K562 (cell line): ENCODE measurements around the gene RNF13. TPM values are rescaled to one million over a fixed set of nuclear protein-coding genes. Genes with fewer than 3 reads are reported as not detected.

ENCODE experiments used
- AFF4 ChIP-seq: sonication (generic); formaldehyde crosslinking; IDR thresholded peaks from 2 replicates; pipeline ENCODE4 v1.8.0; 2023; ENCODE audit warnings: mild to moderate bottlenecking, missing genetic modification reagents
- EHMT2 ChIP-seq: fragments of 450-650 bp; IDR thresholded peaks from 2 replicates; pipeline ENCODE4 v1.6.1; 2018; ENCODE audit warnings: antibody characterized with exemption
- ETV6 ChIP-seq, 3 experiments: fragments of 150-350 bp in 1 of 3; sonication (generic) in 1 of 3; formaldehyde crosslinking in 1 of 3; IDR thresholded peaks; 2 replicates each; pipeline versions ENCODE4 v1.6.1 to v1.8.0; 2014 to 2022; ENCODE audit warnings: borderline replicate concordance in 2 of 3, low read depth in 2 of 3, antibody characterized with exemption in 1 of 3, low read length in 1 of 3, mild to moderate bottlenecking in 1 of 3, missing genetic modification reagents in 1 of 3
- GABPB1 ChIP-seq: sonication (generic); formaldehyde crosslinking; IDR thresholded peaks from 2 replicates; pipeline ENCODE4 v1.8.0; 2022; ENCODE audit warnings: mild to moderate bottlenecking, missing genetic modification reagents
- IFI16 ChIP-seq: fragments of 250-450 bp; sonication (Bioruptor Pico); IDR thresholded peaks from 2 replicates; pipeline ENCODE4 v2.1.2; 2022; ENCODE audit warnings: mild to moderate bottlenecking, inconsistent platforms
- MXD1 ChIP-seq: fragments of 250-450 bp; sonication (Bioruptor Pico); IDR thresholded peaks from 2 replicates; pipeline ENCODE4 v1.8.0; 2021; ENCODE audit warnings: borderline replicate concordance, mild to moderate bottlenecking, moderate library complexity; ENCODE audit not compliant: poor library complexity, severe bottlenecking
- POLR2G ChIP-seq: fragments of 200-400 bp; formaldehyde crosslinking; IDR thresholded peaks from 2 replicates; pipeline ENCODE4 v1.6.1; 2017; ENCODE audit warnings: low read depth, mild to moderate bottlenecking, antibody characterized with exemption, low read length, moderate library complexity
- PPARD ChIP-seq: fragments of 250-450 bp; sonication (Bioruptor Pico); IDR thresholded peaks from 2 replicates; pipeline ENCODE4 v1.8.0; 2022; ENCODE audit warnings: inconsistent platforms, mild to moderate bottlenecking, moderate library complexity
- SMARCC2 ChIP-seq: fragments of 450-650 bp; IDR thresholded peaks from 2 replicates; pipeline ENCODE4 v1.6.1; 2017; ENCODE audit warnings: antibody characterized with exemption, moderate library complexity, mild to moderate bottlenecking, low read depth
- TSC22D4 ChIP-seq: fragments of 450-650 bp; IDR thresholded peaks from 2 replicates; pipeline ENCODE4 v1.6.1; 2016; ENCODE audit warnings: missing genetic modification characterization, missing biosample characterization, control low read depth
- ZC3H4 ChIP-seq: sonication (generic); formaldehyde crosslinking; IDR thresholded peaks from 2 replicates; pipeline ENCODE4 v1.9.0; 2021; ENCODE audit warnings: missing genetic modification reagents, borderline replicate concordance
- ZFP36 ChIP-seq: fragments of 150-350 bp; IDR thresholded peaks from 2 replicates; pipeline ENCODE4 v1.6.1; 2018; ENCODE audit warnings: low read length, low read depth; ENCODE audit not compliant: partially characterized antibody
- ZNF263 ChIP-seq: sonication (generic); formaldehyde crosslinking; IDR thresholded peaks from 2 replicates; pipeline ENCODE4 v1.8.0; 2022; ENCODE audit warnings: mild to moderate bottlenecking, missing genetic modification reagents, borderline replicate concordance
- ZNF668 ChIP-seq: fragments of 250-450 bp; sonication (Bioruptor Pico); IDR thresholded peaks from 2 replicates; pipeline ENCODE4 v1.8.0; 2022; ENCODE audit warnings: mild to moderate bottlenecking, inconsistent platforms
- polyA plus RNA-seq, 8 experiments: library from polyadenylated mRNA; depleted of rRNA in 4 of 8; stranded (reverse) in 5 of 8; unstranded in 3 of 8; fragments of >200 nt; fragmentation: Nextera tagmentation in 2 of 8; fragmentation: Illumina TruSeq in 1 of 8; extraction: Ambion mirVana in 2 of 8; extraction: Trizol in 1 of 8; gene quantifications; 2 replicates each; pipeline versions ENCODE4 v1.2.1 to v1.2.3, GENCODE V29; 2011 to 2014; ENCODE audit warnings: inconsistent platforms in 1 of 8, missing spikeins in 1 of 8
- total RNA-seq, 7 experiments: library from RNA; depleted of rRNA in 6 of 7; stranded (reverse); fragments of >200 nt in 6 of 7; fragmentation: Illumina TruSeq in 2 of 7; extraction: Trizol in 2 of 7; gene quantifications; 2 replicates each; pipeline versions ENCODE4 v1.2.1 to v1.2.3, GENCODE V29; 2011 to 2021; ENCODE audit warnings: low replicate concordance in 1 of 7
- TF ChIP-seq, protein P1 (sequence below): fragments of 250-450 bp; sonication (Bioruptor Pico); IDR thresholded peaks from 2 replicates; pipeline ENCODE4 v1.8.0; 2021; ENCODE audit warnings: moderate library complexity, mild to moderate bottlenecking, inconsistent platforms
- TF ChIP-seq, protein P2 (sequence below), 3 experiments: IDR thresholded peaks in 2 of 3; conservative IDR thresholded peaks in 1 of 3; 2 replicates each; pipeline ENCODE4 v1.5.1; 2011 to 2012; ENCODE audit warnings: low read length in 3 of 3, mild to moderate bottlenecking in 3 of 3, control low read depth in 2 of 3, improper control_type of control experiment in 1 of 3, inconsistent platforms in 1 of 3, low read depth in 1 of 3, mixed read lengths in 1 of 3, moderate library complexity in 1 of 3; ENCODE audit not compliant: insufficient read depth in 2 of 3

The RNF13 gene
- total and polyA plus RNA-seq, 9 of the 15 experiments (the other 6 are each of a cell fraction or from before 2014, with no cell fraction given), result 12.7 to 35.8 (median 18.9) TPM

DNA sequence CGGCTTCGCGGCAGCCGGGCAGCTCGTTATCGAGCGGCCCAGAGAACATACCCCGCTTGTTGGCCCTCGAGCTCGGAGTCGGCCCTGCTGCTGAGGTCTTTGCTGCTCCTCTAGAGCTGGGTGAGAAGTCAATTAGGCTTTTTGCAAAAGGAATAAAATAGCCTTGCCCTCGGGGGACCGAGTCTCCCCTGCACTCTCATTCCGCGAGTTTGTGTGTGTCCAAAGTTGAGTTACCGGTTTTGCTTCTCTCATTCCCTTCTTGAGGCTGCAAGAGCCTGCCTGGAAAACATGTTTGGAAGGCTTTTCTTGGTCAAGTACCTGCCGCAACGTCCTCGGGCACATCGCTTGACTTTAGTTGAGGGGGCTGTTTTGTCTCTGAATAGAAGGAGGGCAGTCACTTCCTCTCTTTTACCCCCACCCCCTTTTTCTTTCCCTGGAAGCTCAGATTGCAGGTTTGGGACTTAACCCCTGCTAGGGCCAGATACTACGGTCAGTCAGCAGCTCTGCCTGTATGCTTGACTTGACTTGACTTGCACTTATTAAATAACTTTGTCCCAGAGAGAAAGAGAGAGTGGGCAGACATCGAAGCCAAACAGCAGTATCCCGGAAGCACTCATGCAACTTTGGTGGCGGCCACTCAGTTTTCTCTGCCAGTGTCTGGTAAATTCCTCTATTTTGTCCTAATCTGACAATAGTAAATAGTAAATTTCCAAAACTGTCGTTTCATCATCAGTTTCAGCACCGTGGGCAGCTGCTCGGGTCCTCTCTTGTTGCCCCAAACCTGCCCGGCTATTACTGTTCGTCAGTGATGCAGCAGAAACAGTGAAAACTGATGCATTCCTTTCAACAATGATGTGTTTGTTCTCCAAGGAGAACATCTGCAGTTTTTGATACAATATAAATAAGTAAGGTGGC lies 609 bp downstream of the RNF13 start (continued):
- TF ChIP-seq MXD1 (CRISPR knock-in tag) (no peak), GABPB1 (CRISPR knock-in tag) (peak; percentile 13; the same call in 1 of the 2 replicates), ETV6 (IDR thresholded peaks at IDR 0.05; ENCODE audit: borderline replicate concordance in 1 of 2, low read depth in 2 of 2, low read length in 1 of 2) (no peak), ETV6 (CRISPR knock-in tag; IDR thresholded peaks at IDR 0.05; ENCODE audit: borderline replicate concordance) (no peak), ZNF668 (CRISPR knock-in tag) (no peak), PPARD (CRISPR knock-in tag) (no peak), POLR2G (no peak; the same call in 1 of the 2 replicates), ZFP36 (no peak), ZC3H4 (CRISPR knock-in tag) (no peak), TSC22D4 (tag) (no peak), IFI16 (CRISPR knock-in tag) (no peak), EHMT2 (peak; percentile 89), AFF4 (CRISPR knock-in tag) (no peak), SMARCC2 (no peak), ZNF263 (CRISPR knock-in tag) (no peak)
- TF ChIP-seq, protein P1, sequence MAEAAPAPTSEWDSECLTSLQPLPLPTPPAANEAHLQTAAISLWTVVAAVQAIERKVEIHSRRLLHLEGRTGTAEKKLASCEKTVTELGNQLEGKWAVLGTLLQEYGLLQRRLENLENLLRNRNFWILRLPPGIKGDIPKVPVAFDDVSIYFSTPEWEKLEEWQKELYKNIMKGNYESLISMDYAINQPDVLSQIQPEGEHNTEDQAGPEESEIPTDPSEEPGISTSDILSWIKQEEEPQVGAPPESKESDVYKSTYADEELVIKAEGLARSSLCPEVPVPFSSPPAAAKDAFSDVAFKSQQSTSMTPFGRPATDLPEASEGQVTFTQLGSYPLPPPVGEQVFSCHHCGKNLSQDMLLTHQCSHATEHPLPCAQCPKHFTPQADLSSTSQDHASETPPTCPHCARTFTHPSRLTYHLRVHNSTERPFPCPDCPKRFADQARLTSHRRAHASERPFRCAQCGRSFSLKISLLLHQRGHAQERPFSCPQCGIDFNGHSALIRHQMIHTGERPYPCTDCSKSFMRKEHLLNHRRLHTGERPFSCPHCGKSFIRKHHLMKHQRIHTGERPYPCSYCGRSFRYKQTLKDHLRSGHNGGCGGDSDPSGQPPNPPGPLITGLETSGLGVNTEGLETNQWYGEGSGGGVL, result no peak
- TF ChIP-seq, protein P2, sequence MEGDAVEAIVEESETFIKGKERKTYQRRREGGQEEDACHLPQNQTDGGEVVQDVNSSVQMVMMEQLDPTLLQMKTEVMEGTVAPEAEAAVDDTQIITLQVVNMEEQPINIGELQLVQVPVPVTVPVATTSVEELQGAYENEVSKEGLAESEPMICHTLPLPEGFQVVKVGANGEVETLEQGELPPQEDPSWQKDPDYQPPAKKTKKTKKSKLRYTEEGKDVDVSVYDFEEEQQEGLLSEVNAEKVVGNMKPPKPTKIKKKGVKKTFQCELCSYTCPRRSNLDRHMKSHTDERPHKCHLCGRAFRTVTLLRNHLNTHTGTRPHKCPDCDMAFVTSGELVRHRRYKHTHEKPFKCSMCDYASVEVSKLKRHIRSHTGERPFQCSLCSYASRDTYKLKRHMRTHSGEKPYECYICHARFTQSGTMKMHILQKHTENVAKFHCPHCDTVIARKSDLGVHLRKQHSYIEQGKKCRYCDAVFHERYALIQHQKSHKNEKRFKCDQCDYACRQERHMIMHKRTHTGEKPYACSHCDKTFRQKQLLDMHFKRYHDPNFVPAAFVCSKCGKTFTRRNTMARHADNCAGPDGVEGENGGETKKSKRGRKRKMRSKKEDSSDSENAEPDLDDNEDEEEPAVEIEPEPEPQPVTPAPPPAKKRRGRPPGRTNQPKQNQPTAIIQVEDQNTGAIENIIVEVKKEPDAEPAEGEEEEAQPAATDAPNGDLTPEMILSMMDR (IDR thresholded peaks at IDR 0.05 in 2 of 3, conservative IDR thresholded peaks at IDR 0.05 in 1 of 3; ENCODE audit: insufficient read depth in 2 of 3, low read depth in 1 of 3, low read length in 3 of 3), result no peak
